DMS79 (cell line): ENCODE data around the gene CTDSPL.

Source experiments
- DNase-seq: peaks from one replicate; lab custom pipeline; 2025; lab: John Stamatoyannopoulos, UW

Gene CTDSPL

DNA sequence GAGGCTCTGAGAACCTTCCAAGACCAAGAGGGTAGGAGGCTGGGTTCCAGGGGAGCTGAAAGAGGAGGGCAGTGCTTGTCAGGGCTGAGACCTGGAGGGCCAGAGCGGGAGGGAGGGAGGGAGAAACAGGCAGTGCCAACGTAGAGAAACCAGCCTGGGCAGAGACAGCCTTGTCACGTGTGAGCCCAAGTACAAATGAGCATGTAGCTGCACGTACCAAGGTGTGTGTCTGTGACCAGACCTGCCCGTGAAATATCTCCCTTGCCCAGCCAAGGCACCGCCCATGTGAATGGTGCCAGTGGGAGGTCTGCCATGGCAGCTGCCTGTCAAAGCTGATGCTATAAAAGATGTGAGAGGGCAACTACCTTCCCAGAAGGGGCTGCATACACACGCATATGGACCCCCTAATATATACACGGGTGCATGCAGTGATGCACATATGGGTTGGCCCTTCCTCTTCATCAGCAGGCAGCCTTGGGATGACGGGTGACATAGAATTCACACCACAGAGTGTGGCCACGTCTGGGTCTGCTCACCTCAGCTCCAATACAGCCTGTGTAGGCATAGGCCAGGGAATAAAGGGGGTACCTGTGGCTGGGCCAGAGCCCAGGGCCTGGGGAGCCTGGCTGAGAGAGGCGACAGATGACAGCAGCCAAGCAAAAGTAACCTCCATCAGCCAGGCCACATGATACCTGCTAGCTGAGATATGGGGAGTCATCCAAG, 7.8 kb upstream of the CTDSPL start:
- DNase-seq = no peak

DNA sequence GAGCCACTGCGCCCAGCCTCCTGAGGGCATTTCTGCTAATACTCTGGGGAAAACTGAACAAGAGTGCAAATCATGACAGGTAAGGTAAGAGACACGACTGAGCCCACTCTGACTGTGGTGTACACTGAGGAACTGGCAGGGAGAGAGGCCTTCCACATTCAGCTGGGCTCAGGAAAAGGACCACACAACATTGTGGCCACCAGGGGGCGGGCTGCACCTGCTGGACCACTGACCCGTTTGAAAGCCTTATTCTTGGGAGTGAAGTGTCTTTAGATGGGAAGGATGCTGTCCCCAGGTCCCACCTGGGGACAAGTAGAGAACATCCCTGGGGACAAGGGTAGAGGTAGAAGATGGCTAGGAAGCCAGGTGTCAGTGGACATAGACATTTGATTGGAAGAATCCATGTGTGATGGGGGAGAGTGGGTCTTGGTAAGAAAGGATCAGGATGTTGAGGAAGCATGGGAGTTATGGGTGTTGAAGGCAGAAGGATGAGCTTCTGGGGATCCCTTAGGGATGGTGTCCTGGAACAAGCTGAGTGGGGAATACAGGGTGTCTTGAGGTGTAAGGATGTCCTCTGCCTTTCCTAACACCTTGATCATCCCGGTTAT, 6.2 kb upstream of the CTDSPL start:
- DNase-seq = no peak

DNA sequence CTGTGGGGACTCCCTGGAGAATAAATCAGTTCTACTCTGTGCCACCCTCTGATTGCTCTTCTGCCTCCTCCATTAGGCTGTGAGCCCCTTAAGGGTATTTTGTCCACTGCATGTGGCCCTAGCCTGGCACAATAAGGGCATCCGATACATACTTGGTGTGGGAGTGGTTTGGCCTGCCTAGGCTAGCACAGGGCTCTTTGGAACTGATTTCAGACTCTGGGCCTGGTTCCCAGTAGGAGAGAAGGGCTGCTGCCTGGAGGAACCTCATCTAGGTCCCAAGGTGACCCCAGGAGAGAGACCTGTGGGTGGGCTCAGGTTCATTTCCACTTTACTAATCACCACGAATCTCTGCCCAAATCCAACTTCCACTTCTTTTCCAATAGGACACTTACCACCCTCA, 5.3 kb upstream of the CTDSPL start:
- DNase-seq = no peak

DNA sequence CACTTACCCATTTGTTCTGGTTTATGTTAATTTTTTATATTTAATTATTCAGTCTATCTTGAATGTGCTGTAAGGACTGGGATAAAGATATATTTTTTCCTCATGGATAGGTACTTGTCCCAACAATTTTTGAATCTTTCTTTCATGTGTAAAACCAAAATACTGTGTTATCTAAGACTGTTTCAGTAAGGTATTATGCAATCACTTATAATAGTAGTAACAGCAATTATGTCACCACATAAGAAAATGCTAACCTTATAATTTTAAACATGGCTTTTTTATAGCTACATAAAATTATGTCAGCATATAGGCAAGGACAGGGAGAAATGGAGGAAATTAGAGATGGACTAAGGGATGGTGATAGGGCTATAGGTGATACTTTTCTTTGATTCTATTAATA, 2.9 kb upstream of the CTDSPL start:
- DNase-seq = no peak

DNA sequence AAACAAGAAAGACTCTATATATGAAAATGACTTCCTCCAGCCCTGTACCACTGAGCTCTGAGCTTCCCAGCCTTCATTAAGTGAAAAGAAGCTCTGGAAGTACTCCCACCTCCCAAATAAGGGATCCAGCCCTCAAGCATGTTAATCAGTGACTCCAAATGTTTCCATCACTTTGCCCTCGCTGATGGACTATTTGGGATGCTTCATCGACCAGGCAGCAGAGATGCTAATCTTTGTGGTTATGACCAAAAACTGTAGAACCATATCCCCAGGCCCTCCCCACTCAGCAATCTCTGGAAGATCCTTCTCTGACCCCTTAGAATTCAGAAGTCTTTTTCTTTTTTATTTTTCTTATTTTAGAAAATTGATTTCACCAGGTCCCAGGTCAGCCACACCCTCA, 2.3 kb upstream of the CTDSPL start:
- DNase-seq = no peak

DNA sequence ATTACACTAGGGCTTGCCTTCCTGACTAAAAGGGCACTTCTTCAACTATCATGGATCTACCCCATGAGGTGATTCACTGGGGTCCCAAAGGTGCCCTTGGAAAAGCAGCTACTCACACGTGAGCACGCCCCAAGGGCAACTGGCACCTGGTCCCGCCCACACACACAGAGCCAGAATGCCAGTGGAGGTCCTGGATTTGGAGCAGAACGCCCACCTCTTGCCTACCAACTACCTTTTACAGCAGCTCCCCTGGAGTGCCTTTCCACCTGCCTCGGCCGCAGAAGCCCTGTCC, 1.8 kb upstream of the CTDSPL start:
- DNase-seq = no peak

DNA sequence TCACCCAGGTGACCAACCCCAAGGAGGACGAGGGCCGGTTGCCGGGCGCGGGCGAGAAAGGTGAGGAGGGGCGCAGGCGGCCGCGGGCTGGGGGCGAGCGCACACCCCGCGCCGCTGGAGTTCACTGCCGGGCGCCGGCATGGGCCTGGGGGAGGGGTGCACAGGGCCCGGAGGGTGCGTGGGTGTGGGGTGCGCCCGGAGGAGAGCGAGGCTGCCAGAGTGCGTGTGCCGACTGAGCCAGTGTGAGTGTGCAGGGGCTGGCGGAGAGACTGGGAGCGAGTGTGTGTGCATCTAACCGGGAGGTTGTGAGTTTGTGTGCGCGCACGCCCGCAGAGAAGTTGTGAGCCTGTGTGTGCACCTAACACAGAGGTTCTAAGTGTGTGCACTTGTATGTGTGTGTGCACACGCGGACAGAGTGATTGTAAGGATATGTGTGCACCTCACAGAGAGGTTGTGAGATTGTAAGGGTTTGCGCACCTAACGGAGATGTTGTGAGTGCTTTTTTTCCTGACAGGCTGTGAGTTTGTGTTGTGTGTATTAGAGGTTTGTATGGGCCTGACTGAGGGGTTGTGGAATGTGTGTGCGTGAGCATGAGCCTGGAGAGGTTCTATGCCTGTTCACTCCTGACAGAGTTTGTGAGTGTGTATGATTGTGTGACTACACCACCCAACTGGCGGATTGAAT, 681 bp downstream of the CTDSPL start:
- no peak for DNase-seq

DNA sequence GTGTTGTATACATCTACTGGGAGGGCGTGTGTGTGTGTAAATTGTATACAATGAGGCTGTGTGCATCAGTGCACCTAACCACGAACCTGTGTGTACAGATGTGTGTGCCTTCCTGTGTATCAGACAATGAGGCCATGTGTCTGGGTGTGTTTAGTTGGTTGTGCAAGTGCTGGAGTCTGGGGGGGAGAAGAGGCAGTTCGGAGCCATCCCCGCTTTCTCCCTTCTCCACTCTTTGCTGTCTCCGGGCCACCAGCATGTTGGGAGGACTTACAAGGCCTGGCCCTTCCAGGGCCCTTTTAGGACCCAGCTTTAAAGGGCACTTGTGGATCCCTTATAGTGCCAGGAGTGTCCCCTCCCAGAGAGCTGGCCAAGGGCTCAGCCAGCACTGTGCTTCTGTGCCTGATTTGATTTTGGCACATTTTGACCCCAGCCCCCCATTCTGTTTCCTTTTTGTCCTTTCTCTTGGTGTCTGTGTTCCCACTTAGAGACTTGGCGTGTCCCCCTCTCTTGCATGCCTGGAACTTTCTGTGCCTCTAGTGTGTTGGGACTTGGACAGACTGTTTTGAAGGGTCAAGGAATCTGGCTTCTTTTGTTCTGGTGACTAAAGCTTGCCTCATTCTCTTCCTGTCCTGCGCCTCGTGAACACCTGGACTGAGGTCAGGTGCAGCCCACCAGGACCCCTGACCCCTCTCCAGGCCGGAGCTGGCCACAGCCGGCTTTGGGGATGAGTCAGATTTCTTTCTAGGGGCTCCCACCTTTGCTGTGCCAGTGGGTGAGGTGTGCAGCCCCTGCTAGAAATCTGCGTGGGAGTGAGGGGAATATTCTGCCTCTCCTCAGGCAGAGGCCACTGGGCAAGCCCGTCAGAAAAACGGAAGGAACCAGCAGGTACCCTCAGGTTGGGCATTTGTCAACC, 1.5 kb downstream of the CTDSPL start:
- no peak for DNase-seq

DNA sequence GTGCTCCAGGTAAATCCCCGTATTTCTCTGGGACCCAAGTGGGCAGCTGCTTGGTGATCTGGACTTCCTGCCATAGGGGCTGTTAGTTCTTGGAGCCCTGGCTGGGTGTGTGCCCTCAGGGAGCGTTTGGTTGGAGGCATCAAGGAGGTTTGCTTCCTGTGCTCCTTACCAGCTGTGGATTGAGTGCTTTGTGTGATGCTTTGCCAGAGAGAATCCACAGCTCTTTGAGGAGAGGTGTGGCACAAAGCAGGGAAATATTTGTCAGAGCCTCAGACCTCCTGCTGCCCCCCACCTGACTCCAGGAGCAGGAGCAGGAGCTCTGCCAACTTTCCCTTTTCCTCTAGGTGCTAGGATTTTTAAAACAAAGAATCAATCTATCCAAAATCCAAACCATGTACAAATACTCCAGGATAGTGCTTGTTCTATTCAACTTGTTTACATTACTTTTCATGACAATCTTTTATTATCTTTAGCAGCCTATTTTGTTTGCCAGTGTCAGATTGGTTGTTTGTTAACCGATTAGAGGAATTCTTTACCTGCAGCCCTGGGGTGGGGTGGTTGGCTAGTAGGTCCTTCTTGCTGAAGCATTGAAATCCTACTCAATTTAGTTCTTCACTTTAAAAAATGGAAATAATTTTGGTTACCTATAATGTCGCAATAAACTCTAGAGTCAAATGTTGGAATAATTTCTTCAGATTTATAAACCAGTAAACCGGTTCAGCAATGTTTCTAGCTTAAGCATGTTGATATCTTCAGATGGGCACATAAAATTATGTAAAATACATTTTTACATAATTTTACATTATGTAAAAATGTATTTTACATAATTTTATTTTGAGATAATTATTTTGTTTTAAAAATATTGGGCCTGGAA, 2.5 kb downstream of the CTDSPL start:
- DNase-seq = peak; percentile 27

DNA sequence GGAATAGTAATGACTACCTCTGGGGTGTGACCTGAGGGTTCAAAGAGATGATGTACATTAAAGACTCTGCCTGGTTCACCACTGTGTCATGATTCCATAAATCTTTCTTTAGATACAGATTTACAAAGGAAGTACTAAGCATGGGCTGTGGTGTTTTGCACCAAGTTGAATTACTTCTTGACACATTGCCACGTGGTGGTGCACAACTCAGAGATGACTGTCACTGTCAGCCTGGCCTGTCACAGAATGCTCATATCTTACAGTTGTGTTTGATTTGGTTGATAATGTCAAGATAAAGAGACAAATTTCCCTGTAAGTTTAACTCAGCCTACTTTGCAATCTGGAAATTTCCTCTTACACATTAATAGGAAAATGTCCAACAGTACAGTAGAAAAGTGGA, 3.2 kb downstream of the CTDSPL start:
- DNase-seq = no peak

DNA sequence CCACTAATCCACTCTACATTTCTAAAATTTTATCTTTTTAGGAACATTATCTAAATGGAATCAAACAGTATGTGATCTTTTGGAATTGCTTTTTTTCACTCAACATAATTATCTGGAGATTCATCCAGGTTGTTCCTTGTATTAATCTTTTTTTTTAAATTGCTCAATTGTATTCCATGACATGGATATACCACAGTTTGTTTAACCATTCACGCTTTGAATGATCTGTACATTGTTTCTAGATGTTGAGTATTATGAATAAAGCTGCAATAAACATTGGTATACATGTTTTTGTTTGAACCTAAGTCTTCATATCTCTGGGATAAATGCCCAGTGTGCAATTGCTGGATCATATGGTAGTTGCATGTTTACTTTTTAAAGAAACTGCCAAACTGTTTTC, 5.5 kb downstream of the CTDSPL start:
- DNase-seq = no peak

DNA sequence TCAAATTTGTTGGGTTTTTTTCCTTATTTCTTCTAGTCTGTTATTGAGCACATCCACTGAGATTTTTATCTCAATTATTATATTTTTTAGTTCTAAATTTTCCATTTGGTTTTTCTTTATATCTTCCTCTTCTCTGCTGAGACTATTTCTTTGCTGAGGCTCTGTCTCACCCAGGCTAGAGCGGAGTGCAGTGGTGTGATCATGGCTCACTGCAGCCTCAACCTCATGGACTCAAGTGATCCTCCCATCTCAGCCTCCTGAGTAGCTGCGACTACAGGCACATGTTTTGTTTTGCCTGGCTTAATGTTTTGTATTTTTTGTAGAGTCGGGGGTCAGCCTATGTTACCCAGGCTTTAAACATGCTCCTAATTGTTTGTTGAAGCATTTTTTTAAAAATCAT, 10.2 kb downstream of the CTDSPL start:
- no peak for DNase-seq

DNA sequence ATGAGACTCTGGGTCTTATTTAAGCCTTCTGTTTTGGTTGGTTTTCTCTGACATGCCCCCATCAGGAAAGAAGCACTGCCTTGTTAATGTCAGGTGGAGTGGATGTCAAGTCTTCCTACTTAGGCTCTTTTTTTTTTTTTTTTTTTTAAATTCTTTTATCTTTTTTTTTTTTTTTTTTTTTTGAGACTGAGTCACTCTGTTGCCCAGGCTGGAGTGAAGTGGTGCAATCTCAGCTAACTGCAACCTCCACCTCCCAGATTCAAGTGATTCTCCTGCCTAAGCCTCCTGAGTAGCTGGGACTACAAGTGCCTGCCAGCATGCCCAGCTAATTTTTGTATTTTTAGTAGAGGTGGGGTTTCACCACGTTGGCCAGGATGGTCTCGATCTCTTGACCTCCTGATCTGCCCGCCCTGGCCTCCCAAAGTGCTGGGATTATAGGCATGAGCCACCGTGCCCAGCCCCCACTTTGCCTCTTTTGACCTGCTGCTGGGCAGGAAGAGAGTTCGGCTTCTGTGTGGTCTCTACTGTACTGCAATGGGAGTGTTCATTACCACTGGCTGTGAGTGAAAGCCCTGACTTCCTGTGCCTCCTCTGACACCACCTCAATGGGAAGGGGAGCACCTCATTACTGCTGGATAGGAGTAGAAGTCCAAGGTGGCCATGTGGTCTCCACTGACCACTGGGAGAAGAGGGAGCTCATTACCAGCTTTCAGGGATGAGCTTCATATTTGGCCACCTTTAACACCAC, 10.9 kb downstream of the CTDSPL start:
- DNase-seq = no peak

DNA sequence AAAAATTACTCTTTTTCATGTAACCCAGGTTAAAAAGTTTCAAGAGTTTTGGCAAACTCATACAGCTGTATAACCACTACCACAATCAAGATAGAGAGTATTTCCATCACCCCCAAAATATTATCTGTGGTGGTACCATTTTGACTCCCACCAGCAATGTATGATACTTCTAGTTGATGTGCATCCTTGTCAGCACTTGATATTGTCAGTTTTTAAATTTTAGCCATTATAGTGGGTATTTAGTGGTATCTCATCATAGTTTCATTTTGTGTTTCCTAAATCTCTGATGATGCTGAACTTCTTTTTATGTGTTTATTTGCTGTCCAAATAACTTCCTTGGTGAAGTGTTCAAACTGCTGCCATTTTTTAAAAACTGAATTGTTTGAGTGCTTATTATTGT, 14.6 kb downstream of the CTDSPL start:
- DNase-seq = no peak

DNA sequence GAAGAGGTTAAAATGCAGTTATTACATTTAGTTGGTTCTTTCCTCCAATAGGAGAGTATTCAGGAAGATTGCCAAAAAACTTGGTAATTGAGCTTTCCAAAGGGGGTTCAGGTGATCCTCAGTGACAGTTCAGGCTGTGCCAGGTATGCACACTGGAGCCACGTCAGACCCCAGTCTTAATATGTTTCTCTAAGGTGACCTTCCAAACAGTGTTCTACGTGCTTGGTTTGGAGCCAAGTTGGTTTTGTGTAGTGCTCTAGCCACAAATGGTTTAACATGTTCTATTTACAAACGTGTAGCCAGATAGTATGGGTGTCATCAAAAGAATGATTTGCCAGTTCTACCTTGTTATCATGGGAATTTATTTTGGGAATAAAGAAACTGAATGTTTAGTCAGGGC, 21.0 kb downstream of the CTDSPL start:
- DNase-seq = no peak

DNA sequence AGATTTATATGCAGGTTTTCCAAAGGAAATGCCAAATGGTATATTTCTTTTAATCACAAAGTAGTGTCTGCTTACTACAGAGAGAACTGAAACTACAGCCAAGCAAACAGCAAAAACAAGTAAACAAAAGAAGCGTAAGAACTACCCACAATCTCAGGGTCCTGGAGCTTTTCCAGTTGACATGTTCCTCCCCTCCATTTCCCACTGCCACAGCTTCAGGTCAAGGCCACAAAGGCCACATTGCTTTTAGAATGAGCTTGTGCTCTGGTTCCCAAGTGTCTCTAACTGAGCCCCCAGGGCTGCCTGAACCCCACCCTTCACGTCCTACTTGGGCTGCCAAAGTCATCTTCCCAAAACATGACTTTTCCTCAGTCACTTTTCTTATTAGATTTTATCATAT, 24.1 kb downstream of the CTDSPL start:
- DNase-seq = no peak

DNA sequence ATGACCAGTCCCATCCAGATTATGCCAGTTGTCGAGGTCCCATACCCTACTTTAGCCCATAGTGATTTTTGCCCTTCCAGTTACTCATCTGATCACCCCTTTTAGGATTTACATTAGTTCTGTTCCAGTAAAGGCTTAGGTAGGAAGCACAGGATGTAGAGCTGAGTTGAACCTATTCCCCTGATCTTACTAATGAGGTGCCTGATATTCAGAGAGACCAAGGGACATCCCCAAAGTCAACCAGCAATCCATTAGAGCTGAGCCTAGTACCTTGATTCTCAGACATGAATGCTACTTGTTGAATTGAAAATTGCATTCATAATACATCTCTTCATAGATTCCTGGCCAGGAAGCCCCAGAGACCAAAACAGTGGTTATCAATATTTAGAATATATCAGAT, 24.7 kb downstream of the CTDSPL start:
- no peak for DNase-seq

DNA sequence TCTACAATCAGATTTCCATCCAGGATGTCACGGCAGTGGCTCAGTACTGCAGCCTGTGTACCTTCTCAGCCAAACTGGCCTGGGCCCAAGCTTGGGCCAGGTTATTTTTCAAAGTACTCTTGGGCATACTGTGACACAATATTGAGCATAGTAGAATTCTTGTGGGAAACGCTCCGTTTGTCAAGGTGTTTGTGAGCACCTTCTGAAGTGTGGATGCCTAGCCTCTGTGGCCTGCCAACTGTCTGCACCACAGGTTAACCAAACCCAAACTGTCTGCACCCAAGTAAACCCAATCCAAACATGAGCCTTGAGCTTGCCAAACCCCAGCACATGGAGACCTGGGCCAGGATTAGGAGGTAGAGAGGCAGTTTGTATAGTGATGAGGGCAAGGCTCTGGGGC, 25.4 kb downstream of the CTDSPL start:
- peak; percentile 38 for DNase-seq

DNA sequence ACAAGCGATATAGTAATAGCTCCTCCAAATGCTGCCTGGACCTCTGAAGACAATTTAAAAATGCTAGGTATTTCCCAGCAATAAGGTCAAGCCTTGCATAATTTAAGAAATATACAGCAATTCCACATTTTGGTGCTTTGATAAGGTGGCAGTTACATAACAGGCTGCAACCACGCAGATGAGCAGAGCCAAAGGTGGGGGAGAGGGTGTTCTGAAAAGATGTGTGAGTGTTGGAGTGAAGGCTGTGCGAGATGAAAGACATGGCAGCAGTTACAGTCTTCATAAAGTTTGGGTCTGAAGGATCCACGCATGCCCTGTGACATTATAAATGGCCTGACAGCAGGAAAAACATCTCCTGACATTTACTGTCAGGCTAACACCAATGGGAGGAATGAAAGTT, 26.1 kb downstream of the CTDSPL start:
- DNase-seq = no peak

DNA sequence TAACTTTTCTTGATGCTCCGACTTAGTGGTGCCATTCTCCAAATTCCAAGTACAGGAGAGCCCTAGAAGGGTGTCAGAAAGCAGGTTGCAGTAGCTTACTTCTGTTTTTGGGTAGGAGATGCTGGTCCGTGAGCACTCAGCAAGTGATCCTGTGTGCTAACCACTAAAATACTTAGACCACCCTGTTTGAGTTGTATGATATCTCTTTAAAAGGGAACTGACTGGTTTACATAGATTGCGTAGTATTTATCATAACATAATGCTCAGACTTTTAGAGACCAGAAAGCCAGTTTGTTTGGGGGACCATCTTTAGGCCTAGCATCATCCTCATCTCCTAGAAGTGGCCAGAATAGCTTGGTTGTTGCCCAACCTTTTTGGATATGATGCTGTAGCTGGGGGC, 26.7 kb downstream of the CTDSPL start:
- DNase-seq = no peak

DNA sequence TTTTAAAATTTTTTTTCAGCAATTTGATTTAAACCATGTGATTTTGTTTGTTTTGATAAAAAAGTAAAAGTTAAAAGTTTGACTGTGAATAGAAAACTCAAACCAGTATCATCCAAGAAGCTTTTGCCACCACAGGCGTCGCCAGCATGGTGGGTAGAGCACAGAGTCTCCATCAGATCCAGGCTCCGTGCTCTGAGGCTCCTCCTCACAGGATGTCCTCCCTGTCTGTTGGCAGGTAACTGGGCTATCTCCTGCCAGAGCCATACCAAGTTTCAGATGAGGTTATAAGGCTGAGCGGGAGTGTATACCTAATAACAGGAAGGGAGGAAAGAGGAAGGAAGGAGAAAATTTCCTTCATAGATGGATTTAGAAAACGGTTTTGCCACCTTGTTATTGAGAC, 28.8 kb downstream of the CTDSPL start:
- no peak for DNase-seq
